Epithelial cell of proximal tubule (primary cell): Measurements from ENCODE around the gene CRYZL1. TPM values are rescaled to one million over a fixed set of nuclear protein-coding genes. Genes with fewer than 3 reads are reported as not detected.

Source experiments
- DNase-seq: peaks from one replicate; pipeline ENCODE4 v3.0.0-alpha.2; 2011; ENCODE audit warnings: low read depth
- H3K4me3 ChIP-seq: 2 replicates; pipeline ENCODE4 v1.5.1; 2011; ENCODE audit warnings: low read depth, mild to moderate bottlenecking, low read length
- CTCF ChIP-seq: conservative IDR thresholded peaks from 2 replicates; pipeline ENCODE4 v1.5.1; 2012; ENCODE audit warnings: low read depth, mild to moderate bottlenecking, low read length
- total RNA-seq: library from RNA; depleted of rRNA; stranded (reverse); fragments of >200 nt; gene quantifications from 2 replicates; pipeline ENCODE4 v1.2.3, GENCODE V29; 2015

The CRYZL1 gene
- total RNA-seq, 1 donor from 2014 or later: 27.2 TPM

GRCh38 chr21:33554236-33554981 is 87.1 kb downstream of the CRYZL1 start:
- TF ChIP-seq CTCF: no peak
- no peak overlapping the region for H3K4me3 ChIP-seq
- no peak for DNase-seq

GRCh38 chr21:33552999-33553598 is 88.4 kb downstream of the CRYZL1 start:
- no peak overlapping the region for H3K4me3 ChIP-seq
- DNase-seq: no peak
- no peak for TF ChIP-seq CTCF

- TF ChIP-seq CTCF: no peak
- no peak overlapping the region for H3K4me3 ChIP-seq
- DNase-seq: no peak
These were observed 89.2 kb downstream of the CRYZL1 start for GRCh38 chr21:33552093-33552998.

GRCh38 chr21:33551664-33552063 is 89.9 kb downstream of the CRYZL1 start:
- no peak for TF ChIP-seq CTCF
- no peak overlapping the region for H3K4me3 ChIP-seq
- DNase-seq: no peak

- DNase-seq: no peak
- H3K4me3 ChIP-seq: no peak overlapping the region
- TF ChIP-seq CTCF: no peak
These were observed 90.5 kb downstream of the CRYZL1 start for GRCh38 chr21:33550772-33551660.

GRCh38 chr21:33549848-33550771 is 91.4 kb downstream of the CRYZL1 start:
- no peak for DNase-seq
- no peak for TF ChIP-seq CTCF
- H3K4me3 ChIP-seq: no peak overlapping the region
